IMR-90 (cell line): Measurements from ENCODE around the gene GPR153.

Experiments used
- CTCF ChIP-seq: conservative IDR thresholded peaks from 2 replicates; pipeline ENCODE4 v1.5.1; 2012; ENCODE audit warnings: mild to moderate bottlenecking, low read depth, low read length, improper control_type of control experiment
- POLR2A ChIP-seq: IDR thresholded peaks from 2 replicates; pipeline ENCODE4 v1.6.1; 2012; ENCODE audit warnings: mild to moderate bottlenecking, low read depth, low read length

GRCh38 chr1:6235296-6235677 lies 25.6 kb downstream of the GPR153 start:
- TF ChIP-seq POLR2A (no peak), CTCF (no peak)
